ENCODE results near the gene PAM16. TPM values are rescaled to one million over a fixed set of nuclear protein-coding genes. Genes with fewer than 3 reads are reported as not detected.

PAM16 gene
- total and polyA plus RNA-seq, 4 donors = 23.0 to 183 (median 58.7) TPM

DNA sequence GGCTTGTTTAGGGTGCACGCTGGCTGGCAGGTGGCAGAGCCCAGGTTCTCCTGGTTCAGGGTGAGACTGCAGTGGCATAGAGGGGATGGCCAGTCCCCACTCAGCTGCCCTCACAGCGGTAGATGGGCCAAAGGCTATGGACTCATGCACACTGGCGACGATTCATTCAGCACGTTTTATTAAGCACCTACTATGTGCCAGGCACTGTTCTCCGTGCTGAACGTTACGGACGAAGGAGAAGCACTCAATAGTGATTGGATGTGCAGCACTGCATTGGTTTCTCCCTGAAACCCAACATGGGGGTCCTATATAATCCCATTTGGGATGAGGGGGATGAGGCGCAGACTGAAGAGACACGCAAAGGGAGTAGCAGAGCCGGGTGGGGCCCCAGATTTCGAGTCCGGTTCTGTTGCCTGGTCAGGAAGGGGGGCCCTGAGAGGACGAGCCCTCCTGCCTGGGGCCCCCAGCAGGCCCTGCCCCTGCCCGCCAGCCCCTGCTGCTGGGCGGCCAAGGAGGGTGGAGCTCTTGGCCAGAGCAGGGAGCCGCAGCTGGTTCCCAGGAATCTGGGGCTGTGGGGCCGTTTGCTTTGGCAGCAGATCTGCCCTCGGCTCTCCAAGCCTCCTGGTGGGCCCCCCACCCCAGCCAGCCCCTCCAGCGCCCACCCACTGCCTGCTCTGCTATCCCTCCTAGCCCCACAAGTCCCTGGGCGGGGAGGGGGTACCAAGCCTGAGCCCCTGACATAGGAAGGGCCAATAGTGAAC lies 26.4 kb downstream of the PAM16 start:
- Histone ChIP-seq H3K27ac (ENCODE audit: low read depth in 1 of 2, low read length in 1 of 2) (peak overlapping the region; percentile 68 to 91), H3K9me3 (ENCODE audit: control insufficient read depth in 4 of 4, insufficient read depth in 3 of 4, low read length in 3 of 4) (no peaks in the 10 kb centered on the region), H3K4me3 (no peak overlapping the region), H3K9ac (ENCODE audit: insufficient read depth in 1 of 2, low read length in 2 of 2) (no peak overlapping the region), H3K4me1 (ENCODE audit: control insufficient read depth in 5 of 5, insufficient read depth in 5 of 5, low read length in 5 of 5) (peaks cover 5 to 62% (median 52%) of the 10 kb centered on the region in 5 donors), H3K36me3 (ENCODE audit: control insufficient read depth in 4 of 4, insufficient read depth in 4 of 4, low read length in 4 of 4) (no peaks in the 10 kb centered on the region), H3K27me3 (ENCODE audit: control insufficient read depth in 3 of 3, insufficient read depth in 3 of 3, low read length in 2 of 3) (no peaks in the 10 kb centered on the region)
- DNase-seq = peak; percentile 81 to 92 (median 83)
- WGBS, 2 donors = 68 to 79% methylated on average over 19 to 22 of the region's 22 CpGs
- TF ChIP-seq, protein P1, sequence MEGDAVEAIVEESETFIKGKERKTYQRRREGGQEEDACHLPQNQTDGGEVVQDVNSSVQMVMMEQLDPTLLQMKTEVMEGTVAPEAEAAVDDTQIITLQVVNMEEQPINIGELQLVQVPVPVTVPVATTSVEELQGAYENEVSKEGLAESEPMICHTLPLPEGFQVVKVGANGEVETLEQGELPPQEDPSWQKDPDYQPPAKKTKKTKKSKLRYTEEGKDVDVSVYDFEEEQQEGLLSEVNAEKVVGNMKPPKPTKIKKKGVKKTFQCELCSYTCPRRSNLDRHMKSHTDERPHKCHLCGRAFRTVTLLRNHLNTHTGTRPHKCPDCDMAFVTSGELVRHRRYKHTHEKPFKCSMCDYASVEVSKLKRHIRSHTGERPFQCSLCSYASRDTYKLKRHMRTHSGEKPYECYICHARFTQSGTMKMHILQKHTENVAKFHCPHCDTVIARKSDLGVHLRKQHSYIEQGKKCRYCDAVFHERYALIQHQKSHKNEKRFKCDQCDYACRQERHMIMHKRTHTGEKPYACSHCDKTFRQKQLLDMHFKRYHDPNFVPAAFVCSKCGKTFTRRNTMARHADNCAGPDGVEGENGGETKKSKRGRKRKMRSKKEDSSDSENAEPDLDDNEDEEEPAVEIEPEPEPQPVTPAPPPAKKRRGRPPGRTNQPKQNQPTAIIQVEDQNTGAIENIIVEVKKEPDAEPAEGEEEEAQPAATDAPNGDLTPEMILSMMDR (IDR thresholded peaks at IDR 0.05; ENCODE audit: control extremely low read depth, extremely low read depth) = no peak
- no peak for ATAC-seq (ENCODE audit: insufficient read depth, low FRiP score)

- Histone ChIP-seq H3K4me3 (no peak overlapping the region), H3K9me3 (ENCODE audit: control insufficient read depth in 4 of 4, insufficient read depth in 3 of 4, low read length in 3 of 4) (no peaks in the 10 kb centered on the region), H3K27me3 (ENCODE audit: control insufficient read depth in 3 of 3, insufficient read depth in 3 of 3, low read length in 2 of 3) (no peaks in the 10 kb centered on the region), H3K9ac (ENCODE audit: insufficient read depth in 1 of 2, low read length in 2 of 2) (no peak overlapping the region), H3K27ac (ENCODE audit: low read depth in 1 of 2, low read length in 1 of 2) (peak overlapping the region; percentile 68 to 91), H3K36me3 (ENCODE audit: control insufficient read depth in 4 of 4, insufficient read depth in 4 of 4, low read length in 4 of 4) (no peaks in the 10 kb centered on the region), H3K4me1 (ENCODE audit: control insufficient read depth in 5 of 5, insufficient read depth in 5 of 5, low read length in 5 of 5) (peaks cover 5 to 64% (median 55%) of the 10 kb centered on the region in 5 donors)
- ATAC-seq (ENCODE audit: insufficient read depth, low FRiP score) (no peak), DNase-seq (peak; percentile 74 to 88 (median 78))
- WGBS, 2 donors = 36 to 59% methylated on average over 12 of the region's 12 CpGs
- TF ChIP-seq, protein P1 (IDR thresholded peaks at IDR 0.05; ENCODE audit: control extremely low read depth, extremely low read depth) = no peak
These were observed 27.2 kb downstream of the PAM16 start for GRCh38 chr16:4323845-4324488.

- H3K27ac ChIP-seq (ENCODE audit: low read depth in 1 of 2, low read length in 1 of 2) = peak overlapping the region; percentile 68 to 91
- H3K27me3 ChIP-seq (ENCODE audit: control insufficient read depth in 3 of 3, insufficient read depth in 3 of 3, low read length in 2 of 3) = no peaks in the 10 kb centered on the region
- DNase-seq (peak in 2 of 3 donors; percentile 46 to 55), ATAC-seq (ENCODE audit: insufficient read depth, low FRiP score) (no peak)
- no peak overlapping the region for H3K9ac ChIP-seq (ENCODE audit: insufficient read depth in 1 of 2, low read length in 2 of 2)
- 47 to 68% methylated on average over 21 of the region's 21 CpGs for WGBS, 2 donors
- TF ChIP-seq, protein P1 (IDR thresholded peaks at IDR 0.05; ENCODE audit: control extremely low read depth, extremely low read depth) = no peak
- H3K36me3 ChIP-seq (ENCODE audit: control insufficient read depth in 4 of 4, insufficient read depth in 4 of 4, low read length in 4 of 4) = no peaks in the 10 kb centered on the region
- no peak overlapping the region for H3K4me3 ChIP-seq
- no peaks in the 10 kb centered on the region for H3K9me3 ChIP-seq (ENCODE audit: control insufficient read depth in 4 of 4, insufficient read depth in 3 of 4, low read length in 3 of 4)
- H3K4me1 ChIP-seq (ENCODE audit: control insufficient read depth in 5 of 5, insufficient read depth in 5 of 5, low read length in 5 of 5) = peaks cover 5 to 64% (median 55%) of the 10 kb centered on the region in 5 donors
These were observed 27.9 kb downstream of the PAM16 start for GRCh38 chr16:4323071-4323844.

All from lung (tissue), 12 donors.